Peyer's patch (tissue), 4 donors: ENCODE measurements around the gene HS6ST1.

Experiments
- POLR2A ChIP-seq, 2 donors: fragments of 450-650 bp; IDR thresholded peaks; one replicate each; pipeline ENCODE4 v1.5.1; 2017; ENCODE audit warnings: antibody characterized with exemption in 2 of 2, mild to moderate bottlenecking in 2 of 2, moderate library complexity in 2 of 2
- TF ChIP-seq, protein P1 (sequence below), 6 experiments: fragments of 450-650 bp in 4 of 6; fragments of 200-600 bp in 2 of 6; sonication (generic) in 1 of 6; IDR thresholded peaks; one replicate each; pipeline ENCODE4 v1.5.1; 2017 to 2019; ENCODE audit warnings: antibody characterized with exemption in 6 of 6, mild to moderate bottlenecking in 3 of 6, moderate library complexity in 1 of 6

DNA sequence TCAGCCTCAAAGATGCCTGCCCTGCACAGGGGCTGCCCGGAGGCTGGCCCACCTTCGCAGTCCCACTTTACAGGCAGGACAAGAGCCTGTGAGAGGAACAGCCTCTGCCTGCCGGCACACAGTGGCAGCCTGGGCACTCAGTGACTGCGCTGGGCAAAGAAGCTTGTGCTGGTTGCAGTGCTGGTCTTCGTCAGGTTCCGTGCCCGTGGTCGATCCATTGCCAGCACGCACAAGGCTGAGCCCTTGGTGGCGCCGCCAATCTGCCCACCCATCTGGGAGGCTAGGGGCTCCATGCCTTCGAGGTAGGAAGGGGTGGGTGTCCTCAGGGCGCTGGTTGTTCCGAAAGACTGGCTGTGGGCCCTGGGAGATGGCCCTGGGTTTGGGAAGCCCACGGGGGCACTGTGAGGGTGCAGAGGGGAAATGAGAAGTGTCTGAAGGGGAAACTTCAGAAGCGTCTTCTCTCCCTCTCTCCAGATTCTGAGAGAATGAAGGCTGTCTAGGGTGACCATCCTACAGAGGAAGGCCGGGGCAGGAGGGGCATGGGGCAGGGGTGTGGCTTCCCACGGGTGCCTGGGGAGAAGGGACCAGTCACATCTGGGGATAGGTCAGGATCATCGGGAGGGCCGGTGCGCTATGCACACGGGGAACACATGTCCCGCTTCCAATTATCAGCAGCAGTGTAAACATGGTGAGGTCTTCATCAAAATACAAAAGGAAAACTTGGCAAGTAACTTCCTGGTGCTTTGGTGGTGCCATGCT, 49.1 kb upstream of the HS6ST1 start:
- TF ChIP-seq, protein P1, sequence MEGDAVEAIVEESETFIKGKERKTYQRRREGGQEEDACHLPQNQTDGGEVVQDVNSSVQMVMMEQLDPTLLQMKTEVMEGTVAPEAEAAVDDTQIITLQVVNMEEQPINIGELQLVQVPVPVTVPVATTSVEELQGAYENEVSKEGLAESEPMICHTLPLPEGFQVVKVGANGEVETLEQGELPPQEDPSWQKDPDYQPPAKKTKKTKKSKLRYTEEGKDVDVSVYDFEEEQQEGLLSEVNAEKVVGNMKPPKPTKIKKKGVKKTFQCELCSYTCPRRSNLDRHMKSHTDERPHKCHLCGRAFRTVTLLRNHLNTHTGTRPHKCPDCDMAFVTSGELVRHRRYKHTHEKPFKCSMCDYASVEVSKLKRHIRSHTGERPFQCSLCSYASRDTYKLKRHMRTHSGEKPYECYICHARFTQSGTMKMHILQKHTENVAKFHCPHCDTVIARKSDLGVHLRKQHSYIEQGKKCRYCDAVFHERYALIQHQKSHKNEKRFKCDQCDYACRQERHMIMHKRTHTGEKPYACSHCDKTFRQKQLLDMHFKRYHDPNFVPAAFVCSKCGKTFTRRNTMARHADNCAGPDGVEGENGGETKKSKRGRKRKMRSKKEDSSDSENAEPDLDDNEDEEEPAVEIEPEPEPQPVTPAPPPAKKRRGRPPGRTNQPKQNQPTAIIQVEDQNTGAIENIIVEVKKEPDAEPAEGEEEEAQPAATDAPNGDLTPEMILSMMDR (IDR thresholded peaks at IDR 0.05): no peak
- TF ChIP-seq POLR2A (IDR thresholded peaks at IDR 0.05): no peak
